ENCODE data around the gene NSUN7. TPM values are rescaled to one million over a fixed set of nuclear protein-coding genes. Genes with fewer than 3 reads are reported as not detected.

NSUN7 gene
- total RNA-seq, 1 experiment from 2014 or later, result 19.6 TPM

GRCh38 chr4:40846532-40846931 is 96.8 kb downstream of the NSUN7 start:
- no peaks in the 10 kb centered on the region for H3K9me3 Mint-ChIP-seq (ENCODE audit: unreplicated experiment)
- POLR2A ChIA-PET, result no interaction called here
- H3K36me3 Mint-ChIP-seq (ENCODE audit: insufficient read depth, unreplicated experiment), result peaks cover 14% of the 10 kb centered on the region
- no TSS peak for BruUV-seq (replicated peaks)
- intact Hi-C loops (cut with micrococcal nuclease; ENCODE audit: unreplicated experiment), result loop anchor here (10.0 kb wide), 1 partner anchor 112 kb away; no protein-coding TSS in a partner anchor
- Histone ChIP-seq H3K4me1 (no peaks in the 10 kb centered on the region), H3K36me3 (ENCODE audit: control insufficient read depth, insufficient read depth, low read length) (peaks cover 2% of the 10 kb centered on the region; the same call in 1 of the 2 replicates), H3K4me3 (ENCODE audit: low read depth, low read length) (no peak overlapping the region), H3K27me3 (replicated peaks; ENCODE audit: control insufficient read depth, insufficient read depth, low read length) (no peaks in the 10 kb centered on the region), H3K9me3 (no peaks in the 10 kb centered on the region)
- H3K27me3 Mint-ChIP-seq (ENCODE audit: insufficient read depth, unreplicated experiment), result no peaks in the 10 kb centered on the region
- no peak for DNase-seq
- no peak overlapping the region for H3K27ac Mint-ChIP-seq (ENCODE audit: unreplicated experiment)
- H3K4me3 Mint-ChIP-seq (ENCODE audit: unreplicated experiment), result no peak overlapping the region
- no peaks in the 10 kb centered on the region for H3K4me1 Mint-ChIP-seq (ENCODE audit: low read depth, unreplicated experiment)
- CTCF ChIA-PET, result no interaction called here
- TF ChIP-seq CTCF (IDR thresholded peaks at IDR 0.05; ENCODE audit: insufficient read depth in 1 of 2, low read depth in 1 of 2, low read length in 1 of 2, severe bottlenecking in 1 of 2, unreplicated experiment in 1 of 2), result no peak

DNA sequence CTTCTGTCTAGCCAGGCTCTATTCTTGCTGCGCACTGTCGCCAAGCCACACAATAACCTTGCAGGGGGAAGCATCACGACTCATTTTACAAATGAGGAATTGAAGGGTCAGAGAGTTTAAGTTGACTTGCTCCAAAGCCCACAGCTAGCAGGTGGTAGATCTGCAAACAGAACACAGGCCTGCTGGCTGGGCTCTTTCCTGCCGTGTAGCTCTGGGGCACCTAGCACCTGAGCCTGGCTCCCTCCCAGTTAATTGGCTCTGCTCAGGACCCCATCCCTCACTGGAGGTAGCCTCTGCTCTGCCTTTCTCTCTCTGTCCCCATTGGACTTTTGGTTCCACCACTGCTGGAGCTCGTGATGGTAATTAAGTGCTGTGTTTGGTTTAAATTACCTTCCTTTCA is 98.5 kb downstream of the NSUN7 start:
- intact Hi-C loops (cut with micrococcal nuclease; ENCODE audit: unreplicated experiment), result loop anchor here (10.0 kb wide), 1 partner anchor 113 kb away; no protein-coding TSS in a partner anchor
- H3K4me3 Mint-ChIP-seq (ENCODE audit: unreplicated experiment), result no peak overlapping the region
- Histone ChIP-seq H3K4me3 (ENCODE audit: low read depth, low read length) (no peak overlapping the region), H3K36me3 (ENCODE audit: control insufficient read depth, insufficient read depth, low read length) (peaks cover 2% of the 10 kb centered on the region; the same call in 1 of the 2 replicates), H3K27me3 (replicated peaks; ENCODE audit: control insufficient read depth, insufficient read depth, low read length) (no peaks in the 10 kb centered on the region), H3K4me1 (no peaks in the 10 kb centered on the region), H3K9me3 (no peaks in the 10 kb centered on the region)
- ChIA-PET CTCF (interaction anchor here (0.6 kb wide), 1 partner anchor 298 kb away, joined by 10 read pairs; no protein-coding TSS in a partner anchor), POLR2A (no interaction called here)
- TF ChIP-seq CTCF (IDR thresholded peaks at IDR 0.05; ENCODE audit: insufficient read depth in 1 of 2, low read depth in 1 of 2, low read length in 1 of 2, severe bottlenecking in 1 of 2, unreplicated experiment in 1 of 2), result no peak
- no peaks in the 10 kb centered on the region for H3K9me3 Mint-ChIP-seq (ENCODE audit: unreplicated experiment)
- no peaks in the 10 kb centered on the region for H3K4me1 Mint-ChIP-seq (ENCODE audit: low read depth, unreplicated experiment)
- BruUV-seq (replicated peaks), result no TSS peak
- DNase-seq, result no peak
- no peaks in the 10 kb centered on the region for H3K27me3 Mint-ChIP-seq (ENCODE audit: insufficient read depth, unreplicated experiment)
- no peak overlapping the region for H3K27ac Mint-ChIP-seq (ENCODE audit: unreplicated experiment)
- peaks cover 13% of the 10 kb centered on the region for H3K36me3 Mint-ChIP-seq (ENCODE audit: insufficient read depth, unreplicated experiment)

- no peak for DNase-seq
- Histone ChIP-seq H3K36me3 (ENCODE audit: control insufficient read depth, insufficient read depth, low read length) (peaks cover 2% of the 10 kb centered on the region; the same call in 1 of the 2 replicates), H3K9me3 (no peaks in the 10 kb centered on the region), H3K27me3 (replicated peaks; ENCODE audit: control insufficient read depth, insufficient read depth, low read length) (no peaks in the 10 kb centered on the region), H3K4me1 (no peaks in the 10 kb centered on the region), H3K4me3 (ENCODE audit: low read depth, low read length) (no peak overlapping the region)
- no peak overlapping the region for H3K27ac Mint-ChIP-seq (ENCODE audit: unreplicated experiment)
- H3K36me3 Mint-ChIP-seq (ENCODE audit: insufficient read depth, unreplicated experiment), result peaks cover 20% of the 10 kb centered on the region
- H3K27me3 Mint-ChIP-seq (ENCODE audit: insufficient read depth, unreplicated experiment), result no peaks in the 10 kb centered on the region
- CTCF ChIA-PET, result no interaction called here
- no peaks in the 10 kb centered on the region for H3K4me1 Mint-ChIP-seq (ENCODE audit: low read depth, unreplicated experiment)
- no peaks in the 10 kb centered on the region for H3K9me3 Mint-ChIP-seq (ENCODE audit: unreplicated experiment)
- no peak overlapping the region for H3K4me3 Mint-ChIP-seq (ENCODE audit: unreplicated experiment)
- POLR2A ChIA-PET, result no interaction called here
- intact Hi-C loops (cut with micrococcal nuclease; ENCODE audit: unreplicated experiment), result loop anchor here (10.0 kb wide), 1 partner anchor 114 kb away; no protein-coding TSS in a partner anchor
- no TSS peak for BruUV-seq (replicated peaks)
- TF ChIP-seq CTCF (IDR thresholded peaks at IDR 0.05; ENCODE audit: insufficient read depth in 1 of 2, low read depth in 1 of 2, low read length in 1 of 2, severe bottlenecking in 1 of 2, unreplicated experiment in 1 of 2), result no peak
Observed at GRCh38 chr4:40848940-40849339, 99.2 kb downstream of the NSUN7 start.

All from Caco-2 (cell line).